ENCODE measurements around the gene MACROD1.

DNA sequence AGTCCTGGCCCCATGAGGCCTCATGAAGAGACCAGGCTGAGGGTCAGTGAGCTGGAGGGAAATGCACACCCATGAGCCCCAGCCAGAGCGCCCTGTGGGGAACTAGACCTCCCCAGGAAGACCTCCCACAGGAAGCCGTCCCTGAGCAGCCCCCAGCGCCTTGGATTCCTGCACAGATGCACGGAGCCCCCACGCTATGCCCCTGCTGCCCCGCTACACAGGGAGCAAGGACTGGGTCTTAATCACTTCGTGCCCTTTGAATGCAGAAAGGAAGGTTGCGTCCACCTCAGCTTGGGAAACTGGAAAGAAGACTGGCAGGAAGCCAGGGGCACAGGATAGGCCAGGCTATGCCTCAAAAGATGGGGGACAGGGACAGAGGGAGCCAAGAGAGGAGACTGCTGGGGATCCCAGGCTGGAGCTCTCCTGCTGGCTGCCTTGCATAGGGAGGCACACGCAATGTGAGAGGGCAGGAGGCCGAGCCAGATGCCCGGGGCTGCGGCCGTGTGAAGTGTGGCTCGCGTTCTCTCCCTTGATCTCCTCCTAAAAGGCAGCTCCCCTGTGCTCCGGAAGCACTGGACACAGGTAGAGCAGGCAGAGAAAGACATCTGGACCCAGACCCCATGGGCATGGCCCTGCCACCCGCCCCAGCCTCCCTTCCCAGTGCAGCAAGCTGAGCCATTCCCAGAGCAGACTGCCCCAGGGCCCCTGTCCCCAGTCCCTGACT lies 32.8 kb downstream of the MACROD1 start:
- TF ChIP-seq POLR2AphosphoS5 (IDR thresholded peaks at IDR 0.05): no peak
- TF ChIP-seq, protein P1, sequence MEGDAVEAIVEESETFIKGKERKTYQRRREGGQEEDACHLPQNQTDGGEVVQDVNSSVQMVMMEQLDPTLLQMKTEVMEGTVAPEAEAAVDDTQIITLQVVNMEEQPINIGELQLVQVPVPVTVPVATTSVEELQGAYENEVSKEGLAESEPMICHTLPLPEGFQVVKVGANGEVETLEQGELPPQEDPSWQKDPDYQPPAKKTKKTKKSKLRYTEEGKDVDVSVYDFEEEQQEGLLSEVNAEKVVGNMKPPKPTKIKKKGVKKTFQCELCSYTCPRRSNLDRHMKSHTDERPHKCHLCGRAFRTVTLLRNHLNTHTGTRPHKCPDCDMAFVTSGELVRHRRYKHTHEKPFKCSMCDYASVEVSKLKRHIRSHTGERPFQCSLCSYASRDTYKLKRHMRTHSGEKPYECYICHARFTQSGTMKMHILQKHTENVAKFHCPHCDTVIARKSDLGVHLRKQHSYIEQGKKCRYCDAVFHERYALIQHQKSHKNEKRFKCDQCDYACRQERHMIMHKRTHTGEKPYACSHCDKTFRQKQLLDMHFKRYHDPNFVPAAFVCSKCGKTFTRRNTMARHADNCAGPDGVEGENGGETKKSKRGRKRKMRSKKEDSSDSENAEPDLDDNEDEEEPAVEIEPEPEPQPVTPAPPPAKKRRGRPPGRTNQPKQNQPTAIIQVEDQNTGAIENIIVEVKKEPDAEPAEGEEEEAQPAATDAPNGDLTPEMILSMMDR (IDR thresholded peaks at IDR 0.05): no peak

All from suprapubic skin (tissue), 3 donors.